Kidney (tissue), 14 donors: ENCODE measurements around the gene GNS. TPM values are rescaled to one million over a fixed set of nuclear protein-coding genes. Genes with fewer than 3 reads are reported as not detected.

Source experiments
- DNase-seq, 5 donors: peaks; one replicate each; pipeline ENCODE4 v3.0.0-alpha.2; 2013 to 2020
- FAIRE-seq: peaks from 2 replicates; lab custom pipeline; 2012; peaks lifted over from hg19 to GRCh38; lab: Jason Lieb, UNC
- H3K27ac ChIP-seq, 2 donors: one replicate each; pipeline ENCODE4 v1.7.0; 2013; ENCODE audit warnings: low read depth in 2 of 2, low read length in 2 of 2, inconsistent platforms in 1 of 2
- H3K27me3 ChIP-seq: one replicate; pipeline ENCODE4 v1.7.1; 2013; ENCODE audit warnings: low read length, inconsistent platforms; ENCODE audit not compliant: control insufficient read depth, insufficient read depth
- H3K36me3 ChIP-seq, 3 donors: one replicate each; pipeline versions ENCODE4 v1.7.0 to v1.7.1; 2013; ENCODE audit warnings: low read length in 3 of 3, control low read depth in 1 of 3, inconsistent platforms in 1 of 3; ENCODE audit not compliant: insufficient read depth in 3 of 3, control insufficient read depth in 2 of 3
- H3K4me1 ChIP-seq, 3 donors: one replicate each; pipeline versions ENCODE4 v1.7.0 to v1.7.1; 2013; ENCODE audit warnings: low read length in 3 of 3, inconsistent platforms in 1 of 3, low read depth in 1 of 3; ENCODE audit not compliant: control insufficient read depth in 2 of 3, insufficient read depth in 2 of 3
- H3K4me3 ChIP-seq, 3 donors: one replicate each; pipeline versions ENCODE4 v1.7.0 to v1.8.1; 2013; ENCODE audit warnings: low read length in 3 of 3, control low read depth in 1 of 3, inconsistent platforms in 1 of 3
- H3K9ac ChIP-seq, 3 donors: one replicate each; pipeline versions ENCODE4 v1.7.0 to v1.7.1; 2013; ENCODE audit warnings: low read length in 3 of 3, control low read depth in 1 of 3, inconsistent platforms in 1 of 3
- H3K9me3 ChIP-seq, 3 donors: one replicate each; pipeline versions ENCODE4 v1.7.0 to v1.7.1; 2013; ENCODE audit warnings: low read length in 3 of 3, control low read depth in 1 of 3, inconsistent platforms in 1 of 3; ENCODE audit not compliant: control insufficient read depth in 2 of 3, insufficient read depth in 1 of 3
- CTCF ChIP-seq: IDR thresholded peaks from 3 replicates; pipeline ENCODE4 v1.5.1; 2012; ENCODE audit warnings: mild to moderate bottlenecking, moderate library complexity, borderline replicate concordance; ENCODE audit not compliant: insufficient read depth; ENCODE audit errors: extremely low read depth
- intact Hi-C: fragments of 100-400 bp; cut with DNase I; formaldehyde crosslinking; loops from one replicate; pipeline ENCODE4 v1.11.1; 2022
- polyA plus RNA-seq: library from polyadenylated mRNA; stranded (reverse); fragments of 350-450 nt; fragmentation: Illumina TruSeq; extraction: RNeasy Lipid Tissue Mini Kit (QIAGEN cat#74804); gene quantifications from one replicate; pipeline ENCODE4 v1.2.3, GENCODE V29; 2014; ENCODE audit warnings: low read depth, low replicate concordance; ENCODE audit not compliant: insufficient read depth
- total RNA-seq: library from RNA; stranded (reverse); fragmentation: NEBNext Ultra II Directional; extraction: Animal tissue kit (Norgen Biotek cat#: 25700); gene quantifications from one replicate; pipeline ENCODE4 v1.2.1, GENCODE V29; 2021
- donor health status: control.
- donor health status: control.
- donor health status: control.
- donor health status: control.
- donor health status: control.
- donor health status: DM: yes; HTN: yes; CAD: no.
- donor health status: Normal renal cell carcinoma (clear cell type).

GNS gene
- total and polyA plus RNA-seq, 2 donors from 2014 or later: 108 to 215 TPM

GRCh38 chr12:64723630-64724029 is 35.6 kb downstream of the GNS start:
- no peak overlapping the region for H3K27ac ChIP-seq
- no peaks in the 10 kb centered on the region for H3K27me3 ChIP-seq
- H3K4me3 ChIP-seq: no peak overlapping the region
- no peaks in the 10 kb centered on the region for H3K9me3 ChIP-seq
- H3K36me3 ChIP-seq: peaks cover 10 to 49% (median 42%) of the 10 kb centered on the region in 3 donors
- H3K4me1 ChIP-seq: no peaks in the 10 kb centered on the region
- DNase-seq (no peak), FAIRE-seq (no peak)
- no peak overlapping the region for H3K9ac ChIP-seq
- no peak for TF ChIP-seq CTCF
- intact Hi-C loops: no loop called here

GRCh38 chr12:64722835-64723234 is 36.4 kb downstream of the GNS start:
- H3K9ac ChIP-seq: no peak overlapping the region
- no peaks in the 10 kb centered on the region for H3K4me1 ChIP-seq
- no peak overlapping the region for H3K27ac ChIP-seq
- no peak for TF ChIP-seq CTCF
- DNase-seq (no peak), FAIRE-seq (no peak)
- intact Hi-C loops: no loop called here
- peaks cover 10 to 49% (median 42%) of the 10 kb centered on the region in 3 donors for H3K36me3 ChIP-seq
- H3K9me3 ChIP-seq: no peaks in the 10 kb centered on the region
- H3K27me3 ChIP-seq: no peaks in the 10 kb centered on the region
- H3K4me3 ChIP-seq: no peak overlapping the region

- TF ChIP-seq CTCF: no peak
- FAIRE-seq: no peak
- peaks cover 10 to 56% (median 43%) of the 10 kb centered on the region in 3 donors for H3K36me3 ChIP-seq
- DNase-seq: no peak
- no peak overlapping the region for H3K27ac ChIP-seq
- H3K4me3 ChIP-seq: no peak overlapping the region
- H3K9me3 ChIP-seq: no peaks in the 10 kb centered on the region
- no peaks in the 10 kb centered on the region for H3K4me1 ChIP-seq
- no peak overlapping the region for H3K9ac ChIP-seq
- no peaks in the 10 kb centered on the region for H3K27me3 ChIP-seq
- intact Hi-C loops: no loop called here
Measured at GRCh38 chr12:64720884-64721283, 38.3 kb downstream of the GNS start.

GRCh38 chr12:64718649-64719048 is 40.6 kb downstream of the GNS start:
- H3K9me3 ChIP-seq: no peaks in the 10 kb centered on the region
- H3K36me3 ChIP-seq: peaks cover 10 to 66% (median 45%) of the 10 kb centered on the region in 3 donors
- no peaks in the 10 kb centered on the region for H3K4me1 ChIP-seq
- intact Hi-C loops: no loop called here
- FAIRE-seq (no peak), DNase-seq (no peak)
- no peak for TF ChIP-seq CTCF
- no peak overlapping the region for H3K27ac ChIP-seq
- no peak overlapping the region for H3K9ac ChIP-seq
- H3K27me3 ChIP-seq: no peaks in the 10 kb centered on the region
- H3K4me3 ChIP-seq: no peak overlapping the region
